HG03575 (cell line): ENCODE measurements around the gene MSI2.

ENCODE experiments used
- ATAC-seq: cut with Tn5 transposase; IDR thresholded peaks from one replicate; pipeline ENCODE4 v1.9.1; 2021; ENCODE audit not compliant: unreplicated experiment, insufficient number of reproducible peaks, low FRiP score; ENCODE audit errors: extremely low read depth

MSI2 gene

GRCh38 chr17:57724026-57724728 lies 467.9 kb downstream of the MSI2 start:
- no peak for ATAC-seq

GRCh38 chr17:57724729-57725125 lies 468.4 kb downstream of the MSI2 start:
- no peak for ATAC-seq

GRCh38 chr17:57726213-57726790 lies 470.0 kb downstream of the MSI2 start:
- ATAC-seq, result no peak

- ATAC-seq, result no peak
Observed at GRCh38 chr17:57726838-57727237, 470.5 kb downstream of the MSI2 start.

GRCh38 chr17:57727630-57728175 lies 471.4 kb downstream of the MSI2 start:
- ATAC-seq, result no peak

- no peak for ATAC-seq
Observed at GRCh38 chr17:57730026-57730701, 473.8 kb downstream of the MSI2 start.

GRCh38 chr17:57732062-57732461 lies 475.7 kb downstream of the MSI2 start:
- ATAC-seq, result no peak

GRCh38 chr17:57733085-57733484 lies 476.8 kb downstream of the MSI2 start:
- no peak for ATAC-seq
